HTR-8/SVneo (cell line): ENCODE results near the gene DAPK2.

ENCODE experiments used
- DNase-seq: peaks from one replicate; pipeline ENCODE4 v3.0.0; 2011; ENCODE audit warnings: low spot score, mixed read lengths; ENCODE audit not compliant: insufficient read length
- FAIRE-seq: peaks from 2 replicates; lab custom pipeline; 2011; peaks lifted over from hg19 to GRCh38; lab: Jason Lieb, UNC

Gene DAPK2

DNA sequence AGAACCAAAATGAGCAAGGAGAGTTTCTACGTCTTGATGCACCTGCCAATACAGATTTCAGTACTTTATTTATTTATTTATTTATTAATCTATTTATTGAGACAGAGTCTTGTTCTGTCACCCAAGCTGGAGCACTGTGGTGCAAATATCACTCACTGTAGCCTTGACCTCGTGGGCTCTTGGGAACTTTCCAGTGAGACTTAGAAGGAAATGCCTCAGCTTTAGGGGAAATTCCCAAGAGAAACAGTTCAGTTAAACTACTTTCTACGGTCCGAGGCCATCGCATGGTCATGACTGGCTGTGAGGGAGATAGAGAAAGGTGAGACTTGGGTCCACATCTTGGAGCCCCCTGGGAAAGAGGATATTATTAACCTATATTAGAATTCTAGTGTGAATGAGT lies 165.5 kb downstream of the DAPK2 start:
- no peak for FAIRE-seq
- no peak for DNase-seq

DNA sequence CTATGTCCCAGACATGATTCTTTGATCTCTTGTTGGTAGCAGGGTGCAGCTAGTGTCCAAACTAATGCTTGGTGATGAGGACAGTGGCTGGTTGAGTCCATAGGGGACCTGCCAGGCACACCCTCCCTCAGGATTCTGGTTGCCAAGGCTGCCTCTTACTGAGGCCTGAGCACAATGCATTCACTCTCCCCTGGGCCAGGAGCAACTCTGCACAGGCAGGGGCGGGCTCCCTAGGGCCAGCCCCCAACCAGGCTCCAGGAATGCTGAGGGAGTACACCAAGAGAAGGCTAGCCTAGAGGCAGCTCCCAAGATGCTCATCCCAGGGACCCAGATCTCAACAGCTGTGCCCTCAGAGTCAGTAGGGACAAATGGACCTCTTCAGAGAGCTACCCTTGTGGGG lies 166.3 kb downstream of the DAPK2 start:
- DNase-seq, result no peak

DNA sequence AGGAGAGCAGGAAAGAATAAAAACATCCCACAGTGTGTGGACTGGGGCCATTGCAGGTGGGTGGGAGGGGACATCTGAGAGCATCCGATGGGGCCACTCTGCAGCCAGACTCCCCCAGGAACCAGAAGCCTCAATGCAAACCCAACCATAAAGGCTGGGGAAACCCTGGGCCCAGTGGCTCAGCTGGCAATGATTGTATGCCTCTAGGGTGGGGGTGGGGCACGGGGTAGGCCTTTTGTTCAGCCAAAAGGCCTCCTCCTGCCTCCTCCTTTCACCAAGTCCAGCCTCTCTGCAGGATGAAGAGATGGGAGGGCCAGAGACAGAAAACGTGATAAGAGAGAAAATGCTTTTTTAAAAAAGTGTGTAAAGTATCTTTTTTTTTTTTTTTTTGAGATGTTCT lies 167.1 kb downstream of the DAPK2 start:
- no peak for DNase-seq
- no peak for FAIRE-seq

More for the DNA sequence above, 166.3 kb downstream of the DAPK2 start:
- no peak for FAIRE-seq

DNA sequence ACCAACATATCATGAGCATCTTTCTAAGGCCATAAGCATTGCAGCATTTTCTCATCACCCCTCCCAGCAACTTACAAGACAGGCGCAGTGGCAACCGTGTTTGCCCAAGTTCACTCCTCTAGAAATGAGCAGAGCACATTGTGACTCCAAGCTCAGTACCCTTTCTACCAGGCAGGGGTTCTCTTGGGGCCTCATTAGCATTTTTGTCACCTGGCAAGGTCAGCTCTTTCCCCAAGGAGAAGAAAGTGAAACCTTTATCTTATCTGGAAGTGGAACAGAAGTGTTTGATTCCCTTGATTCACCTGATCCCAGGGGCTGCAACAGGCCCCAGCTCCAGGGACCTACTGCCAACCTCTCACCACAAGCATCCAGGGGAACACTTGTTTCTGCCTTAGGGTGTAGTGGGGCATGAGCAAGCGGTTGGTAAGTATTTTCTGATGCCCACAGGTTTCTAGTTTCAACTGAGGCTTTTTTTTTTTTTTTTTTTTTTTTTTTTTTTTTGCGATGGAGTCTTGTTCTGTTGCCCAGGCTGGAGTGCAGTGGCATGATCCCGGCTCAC lies 168.5 kb downstream of the DAPK2 start:
- FAIRE-seq (no peak), DNase-seq (no peak)

DNA sequence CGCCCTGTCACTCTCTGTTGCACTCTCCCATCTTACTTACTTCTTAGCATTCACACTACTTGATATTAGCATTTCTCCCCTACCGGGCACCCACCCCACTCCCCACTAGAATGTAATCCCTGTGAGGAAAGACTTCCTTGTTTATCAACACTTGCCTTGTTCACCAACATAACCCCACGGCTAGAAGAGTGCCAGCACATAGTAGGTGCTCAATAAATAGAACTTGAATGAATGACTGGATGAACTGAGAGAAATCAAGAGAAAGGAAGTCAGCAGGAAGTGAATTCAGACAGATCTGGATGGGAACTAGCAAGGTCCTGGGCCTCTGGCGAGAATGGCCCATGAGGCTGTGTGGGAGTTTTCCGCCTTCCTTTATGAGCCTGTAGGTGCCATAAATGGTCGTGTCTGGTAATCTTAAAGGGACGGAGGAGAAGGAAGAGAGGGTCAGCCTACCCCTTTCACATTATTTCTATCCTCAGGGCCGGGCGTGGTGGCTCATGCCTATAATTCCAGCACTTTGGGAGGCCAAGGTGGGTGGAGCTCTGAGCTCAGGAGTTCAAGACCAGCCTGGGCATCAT lies 170.1 kb downstream of the DAPK2 start:
- FAIRE-seq (no peak), DNase-seq (no peak)

DNA sequence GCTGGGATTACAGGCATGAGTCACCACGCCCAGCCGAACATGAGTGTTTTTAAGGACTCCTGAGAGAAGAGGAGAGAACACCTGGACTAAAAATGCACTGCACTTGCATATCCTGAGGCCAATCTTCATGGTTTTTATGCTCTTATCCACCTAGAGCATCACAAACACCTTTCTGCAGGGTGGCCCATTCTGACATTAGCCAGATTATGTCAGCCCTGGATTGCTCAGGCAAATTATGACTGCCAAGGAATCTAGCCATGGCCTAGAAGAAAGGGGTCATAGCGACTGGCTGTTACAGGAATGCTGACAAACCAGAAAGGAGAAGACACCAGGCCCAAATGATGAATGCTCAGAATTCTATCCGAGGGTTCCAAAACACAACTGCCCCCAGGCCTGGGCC lies 171.7 kb downstream of the DAPK2 start:
- DNase-seq (no peak), FAIRE-seq (no peak)

DNA sequence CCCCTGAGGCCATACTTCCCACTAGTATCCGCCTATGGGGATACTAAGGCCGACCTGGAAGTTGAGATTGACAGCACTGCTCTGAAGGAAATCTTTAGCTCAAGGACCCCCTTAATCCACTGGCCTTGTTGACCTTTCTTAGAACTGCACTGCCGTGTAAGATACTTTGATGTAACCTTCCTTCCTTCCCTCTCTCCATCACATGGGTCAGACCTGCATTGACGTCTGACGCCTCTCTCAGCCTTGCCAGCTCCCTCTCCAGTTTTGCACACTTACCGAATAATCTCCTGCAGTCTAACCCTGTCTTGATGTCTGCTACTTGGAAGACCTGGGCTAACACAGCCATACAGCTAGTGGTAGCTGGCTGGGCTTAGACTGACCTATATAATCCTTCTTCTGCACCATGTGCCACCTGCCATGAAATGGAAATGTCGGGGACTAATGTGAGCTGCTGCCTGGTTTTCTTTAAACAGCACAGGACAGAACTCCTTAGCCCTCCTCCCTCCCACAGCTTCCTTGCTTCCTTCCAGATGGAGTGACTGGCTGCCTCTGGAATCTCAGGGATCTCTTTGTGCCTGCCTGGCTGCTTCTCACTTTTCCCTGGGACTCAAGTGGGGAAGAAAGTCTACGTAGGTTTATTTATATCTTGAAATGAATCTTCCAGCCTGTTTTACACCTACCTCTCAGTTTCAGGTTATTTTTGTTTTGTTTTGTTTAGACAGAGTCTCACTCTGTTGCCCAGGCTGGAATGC lies 173.3 kb downstream of the DAPK2 start:
- no peak for FAIRE-seq
- no peak for DNase-seq

DNA sequence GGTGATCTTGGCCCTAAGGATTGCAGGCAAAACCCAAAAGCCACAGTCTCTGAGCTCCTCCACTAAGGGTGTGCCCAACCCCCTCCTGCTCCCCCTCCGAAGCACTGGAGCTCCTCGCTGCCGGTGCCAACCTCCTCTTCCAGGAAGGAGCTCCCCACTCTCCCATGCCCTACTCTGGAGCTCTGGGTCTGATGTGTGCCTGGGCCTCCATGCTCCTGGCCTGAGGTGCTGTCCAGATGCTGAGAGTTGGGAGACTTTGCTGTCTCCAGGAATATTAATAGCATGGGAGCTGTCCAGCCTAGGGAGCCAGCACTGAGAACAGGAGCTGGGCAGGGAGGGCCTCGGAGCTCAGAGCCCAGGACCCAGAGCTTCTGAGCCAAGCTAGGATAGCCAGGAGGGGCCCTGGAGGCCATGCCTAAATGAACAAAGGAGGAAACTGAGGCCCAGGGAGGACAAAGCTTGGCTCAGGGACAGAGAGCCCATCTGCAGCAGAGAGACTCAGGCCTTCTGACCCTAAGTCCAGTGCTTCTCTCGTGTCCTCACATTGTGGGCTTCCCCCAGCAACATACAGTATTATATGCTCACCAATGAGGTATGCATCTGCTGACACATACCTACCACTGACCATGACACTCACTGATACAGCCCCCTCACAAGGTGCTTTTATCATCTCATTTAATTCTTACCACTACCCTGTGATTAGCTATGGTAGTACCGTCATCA lies 175.6 kb downstream of the DAPK2 start:
- DNase-seq (peak; percentile 80), FAIRE-seq (no peak)

DNA sequence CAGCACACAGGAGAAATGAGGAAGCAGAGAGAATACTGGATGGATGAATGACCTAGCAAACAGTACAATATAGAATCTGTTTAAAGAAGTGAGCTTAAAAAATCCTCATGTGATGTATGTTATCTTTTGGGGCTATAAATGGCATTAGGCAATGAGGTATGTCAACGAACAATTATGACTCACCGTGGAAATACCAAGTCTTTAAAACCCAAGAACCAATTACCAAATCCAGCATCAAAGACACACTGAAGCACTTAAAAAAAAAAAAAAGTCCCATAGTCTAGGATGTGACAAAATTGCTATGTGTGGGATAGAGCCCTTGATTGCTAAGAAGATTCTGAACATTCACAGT lies 176.3 kb downstream of the DAPK2 start:
- FAIRE-seq (no peak), DNase-seq (no peak)

DNA sequence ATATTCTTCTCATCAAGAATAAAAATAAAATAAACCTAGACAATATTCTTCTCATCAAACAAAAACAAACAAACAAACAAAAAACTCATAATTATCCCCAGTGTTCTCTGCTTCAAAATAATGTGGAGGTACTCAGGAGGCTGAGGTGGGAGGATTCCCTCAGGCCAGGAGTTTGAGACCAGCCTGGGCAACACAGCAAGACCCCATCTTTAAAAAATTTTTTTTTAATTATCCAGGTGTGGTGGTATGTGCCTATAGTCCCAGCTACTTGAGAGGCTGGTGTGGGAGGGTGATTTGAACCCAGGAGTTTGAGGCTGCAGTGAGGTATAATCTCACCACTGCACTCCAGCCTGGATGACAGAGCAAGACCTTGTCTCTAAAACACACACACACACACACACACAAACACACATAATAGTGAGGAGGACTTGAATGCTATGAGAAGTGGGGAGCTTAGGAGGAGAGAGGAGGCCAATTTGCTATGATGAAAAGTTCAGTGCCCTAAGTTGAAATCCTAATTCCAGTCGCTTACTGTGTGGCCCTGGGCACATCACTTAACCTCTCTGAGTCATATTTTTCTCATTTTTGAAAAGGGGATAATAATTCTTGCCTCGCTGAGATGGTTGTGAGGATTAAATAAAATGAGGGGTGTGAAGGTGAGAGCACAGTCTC lies 176.8 kb downstream of the DAPK2 start:
- FAIRE-seq (no peak), DNase-seq (no peak)

DNA sequence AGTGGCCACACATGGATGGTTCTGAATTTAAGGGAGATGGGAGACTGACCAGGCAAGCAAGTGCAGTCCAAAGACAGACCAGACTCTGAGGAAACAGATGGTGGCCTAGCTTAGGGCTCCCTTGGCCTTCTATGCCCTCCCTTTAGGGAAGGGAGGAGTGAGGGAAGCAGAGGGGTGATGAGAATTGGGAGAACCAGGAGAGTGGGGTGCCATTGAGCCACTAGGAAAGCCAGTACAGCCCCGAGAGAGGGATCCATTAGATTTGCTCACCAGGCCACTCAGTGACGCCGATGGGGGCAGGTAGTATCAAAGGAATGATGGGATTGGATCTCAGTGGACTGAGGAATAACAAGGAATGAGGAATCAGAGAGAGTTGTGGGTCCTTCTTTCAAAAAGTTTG lies 182.1 kb downstream of the DAPK2 start:
- DNase-seq (no peak), FAIRE-seq (no peak)

DNA sequence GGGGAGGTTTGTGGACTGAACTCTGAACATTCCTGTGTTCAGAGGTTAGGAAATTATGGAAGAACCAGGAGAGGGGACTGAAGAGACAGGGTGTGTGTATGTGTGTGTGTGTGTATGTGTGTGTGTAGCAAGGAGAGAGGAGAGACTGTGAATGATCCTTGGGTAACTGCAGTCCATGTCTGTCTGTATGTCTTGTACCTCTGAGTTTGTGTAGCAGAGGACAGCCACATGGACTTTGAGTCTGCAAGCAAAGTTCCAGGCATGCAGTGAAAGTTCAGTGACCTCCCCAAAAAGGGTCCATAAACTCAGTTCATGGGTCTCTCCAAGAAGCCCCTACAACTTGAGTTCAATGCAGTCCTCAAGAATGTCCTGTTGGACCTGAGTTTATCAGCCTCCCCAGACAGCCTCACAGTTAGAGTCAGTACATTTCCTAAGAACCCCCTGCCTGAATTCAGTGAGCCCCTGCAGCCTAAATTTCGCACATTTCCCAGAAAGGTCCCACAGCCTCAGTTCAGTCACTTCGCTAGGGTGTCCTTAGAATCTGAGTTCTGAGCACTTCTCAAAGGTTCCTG lies 184.3 kb downstream of the DAPK2 start:
- DNase-seq (no peak), FAIRE-seq (no peak)

DNA sequence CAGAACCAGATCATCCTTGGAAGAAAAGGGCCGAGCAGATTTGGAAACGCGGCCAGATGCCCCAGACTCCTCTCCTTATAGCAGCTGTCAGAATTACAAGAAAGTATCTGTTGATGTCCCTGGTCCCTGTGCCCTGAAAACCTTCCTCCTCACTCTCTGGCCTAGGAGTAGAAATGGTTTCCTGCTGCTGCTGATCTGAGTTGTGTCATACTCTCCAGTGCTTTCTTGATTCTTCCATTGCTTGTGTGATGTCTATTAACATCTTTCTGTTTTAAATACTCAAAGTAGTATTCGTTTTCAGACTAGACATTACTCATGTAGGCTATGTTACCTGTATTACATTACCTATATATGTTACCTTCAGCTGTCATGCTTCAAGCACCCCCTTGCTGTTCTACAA lies 185.7 kb downstream of the DAPK2 start:
- DNase-seq (no peak), FAIRE-seq (no peak)

DNA sequence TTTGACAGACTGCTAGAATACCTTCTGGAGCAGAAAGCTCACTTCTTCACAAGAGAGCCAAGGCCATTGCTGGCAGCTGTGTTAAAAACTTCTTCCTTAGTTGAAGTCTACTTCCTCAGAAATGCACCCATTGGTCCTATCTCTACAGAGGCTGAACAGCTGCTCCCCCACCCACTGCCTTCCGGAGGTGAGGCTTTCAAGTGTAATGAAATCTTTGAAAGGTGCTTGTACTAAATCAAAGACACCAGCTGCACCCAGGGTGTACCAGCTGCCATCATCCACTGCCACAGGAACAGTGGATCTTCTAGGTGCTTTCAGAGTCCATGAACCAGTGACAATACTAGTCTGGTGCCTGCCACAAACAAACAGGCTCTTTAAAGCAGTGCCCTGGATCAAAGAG lies 186.1 kb downstream of the DAPK2 start:
- no peak for DNase-seq

DNA sequence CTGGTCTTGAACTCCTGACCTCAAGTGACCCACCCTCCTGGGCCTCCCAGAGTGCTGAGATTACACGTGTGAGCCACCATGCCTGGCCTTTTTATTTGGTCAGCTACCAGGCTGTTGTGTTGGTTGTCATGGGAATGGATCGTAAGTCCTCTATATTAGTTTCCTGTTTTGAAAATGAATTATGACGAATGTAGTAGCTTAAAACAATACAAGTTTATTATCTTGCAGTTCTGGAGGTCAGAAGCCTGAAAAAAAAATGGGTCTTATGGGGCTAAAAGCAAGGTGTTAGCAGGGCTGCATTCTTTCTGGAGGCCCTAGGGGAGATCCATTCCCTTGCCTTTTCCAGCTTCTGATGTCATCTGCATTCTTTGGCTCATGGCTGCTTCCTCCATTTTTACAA lies 187.4 kb downstream of the DAPK2 start:
- DNase-seq (no peak), FAIRE-seq (no peak)

More for the DNA sequence above, 186.1 kb downstream of the DAPK2 start:
- FAIRE-seq, result no peak

DNA sequence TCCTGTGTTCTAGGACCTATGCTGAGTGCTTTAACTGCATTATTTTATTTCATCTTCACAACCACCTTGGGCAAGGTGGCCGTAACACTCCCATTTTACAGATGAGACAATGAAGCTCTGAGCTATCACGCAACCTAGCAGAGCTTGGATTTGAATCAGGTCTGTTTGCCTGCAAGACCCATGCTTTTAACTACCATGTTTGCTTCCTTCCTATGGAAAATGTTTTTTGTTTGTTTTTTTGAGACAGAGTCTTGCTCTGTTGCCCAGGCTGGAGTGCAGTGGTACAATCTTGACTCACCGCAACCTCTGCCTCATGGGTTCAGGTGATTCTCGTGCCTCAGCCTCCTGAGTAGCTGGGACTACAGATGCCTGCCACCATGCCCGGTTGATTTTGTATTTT lies 187.8 kb downstream of the DAPK2 start:
- FAIRE-seq (no peak), DNase-seq (no peak)

DNA sequence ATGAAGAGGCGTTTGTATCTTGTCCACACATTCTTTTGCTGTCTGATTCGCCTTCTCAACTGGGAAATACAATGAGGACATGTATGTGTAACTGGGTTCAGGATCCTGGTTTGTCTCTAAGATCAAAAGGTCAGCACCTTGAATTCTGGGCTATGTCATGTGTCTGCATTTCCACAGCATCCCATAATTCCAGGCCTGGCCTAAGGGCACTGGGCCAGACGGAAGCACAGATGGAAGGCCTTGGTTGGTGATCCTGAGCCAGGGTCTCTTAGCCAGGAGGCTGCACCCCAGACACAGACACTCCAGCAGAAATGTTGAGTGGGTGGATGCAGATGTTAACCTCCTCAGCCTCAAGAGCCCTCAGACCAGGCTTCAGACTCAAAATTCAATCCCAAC lies 188.8 kb downstream of the DAPK2 start:
- FAIRE-seq (no peak), DNase-seq (no peak)
